Skeletal muscle tissue (tissue), 4 donors: ENCODE measurements around the gene SPATC1L. TPM values are rescaled to one million over a fixed set of nuclear protein-coding genes. Genes with fewer than 3 reads are reported as not detected.
"Not testable (repeated sequence)": the region's sequence is repeated elsewhere in the genome, so short reads cannot be mapped to it uniquely, and the experiment has no call there.

Experiments
- H3K27ac ChIP-seq: one replicate; pipeline ENCODE4 v1.7.0; 2013; ENCODE audit warnings: mild to moderate bottlenecking, low read depth, low read length, inconsistent platforms
- H3K27me3 ChIP-seq, 3 donors: one replicate each; pipeline ENCODE4 v1.7.0; 2013; ENCODE audit warnings: low read length in 3 of 3; ENCODE audit not compliant: control insufficient read depth in 3 of 3, insufficient read depth in 3 of 3
- H3K36me3 ChIP-seq, 3 donors: one replicate each; pipeline ENCODE4 v1.7.0; 2013; ENCODE audit warnings: low read length in 3 of 3; ENCODE audit not compliant: control insufficient read depth in 3 of 3, insufficient read depth in 3 of 3
- H3K4me1 ChIP-seq, 3 donors: one replicate each; pipeline ENCODE4 v1.7.0; 2013; ENCODE audit warnings: low read length in 3 of 3, mild to moderate bottlenecking in 3 of 3; ENCODE audit not compliant: control insufficient read depth in 3 of 3, insufficient read depth in 3 of 3
- H3K4me3 ChIP-seq, 3 donors: one replicate each; pipeline ENCODE4 v1.7.0; 2013; ENCODE audit warnings: low read length in 3 of 3
- H3K9ac ChIP-seq, 3 donors: one replicate each; pipeline ENCODE4 v1.7.0; 2013; ENCODE audit warnings: low read length in 3 of 3, mild to moderate bottlenecking in 3 of 3, moderate library complexity in 2 of 3, low read depth in 1 of 3
- H3K9me3 ChIP-seq, 3 donors: one replicate each; pipeline ENCODE4 v1.7.0; 2013; ENCODE audit warnings: low read length in 3 of 3; ENCODE audit not compliant: control insufficient read depth in 3 of 3
- total RNA-seq: library from RNA; depleted of rRNA; stranded (reverse); fragments of >200 nt; gene quantifications from one replicate; pipeline ENCODE4 v1.2.3, GENCODE V29; 2014
- donor health status: Osteomylitis.

Gene SPATC1L
- total RNA-seq, 1 donor from 2014 or later = 1.6 TPM

DNA sequence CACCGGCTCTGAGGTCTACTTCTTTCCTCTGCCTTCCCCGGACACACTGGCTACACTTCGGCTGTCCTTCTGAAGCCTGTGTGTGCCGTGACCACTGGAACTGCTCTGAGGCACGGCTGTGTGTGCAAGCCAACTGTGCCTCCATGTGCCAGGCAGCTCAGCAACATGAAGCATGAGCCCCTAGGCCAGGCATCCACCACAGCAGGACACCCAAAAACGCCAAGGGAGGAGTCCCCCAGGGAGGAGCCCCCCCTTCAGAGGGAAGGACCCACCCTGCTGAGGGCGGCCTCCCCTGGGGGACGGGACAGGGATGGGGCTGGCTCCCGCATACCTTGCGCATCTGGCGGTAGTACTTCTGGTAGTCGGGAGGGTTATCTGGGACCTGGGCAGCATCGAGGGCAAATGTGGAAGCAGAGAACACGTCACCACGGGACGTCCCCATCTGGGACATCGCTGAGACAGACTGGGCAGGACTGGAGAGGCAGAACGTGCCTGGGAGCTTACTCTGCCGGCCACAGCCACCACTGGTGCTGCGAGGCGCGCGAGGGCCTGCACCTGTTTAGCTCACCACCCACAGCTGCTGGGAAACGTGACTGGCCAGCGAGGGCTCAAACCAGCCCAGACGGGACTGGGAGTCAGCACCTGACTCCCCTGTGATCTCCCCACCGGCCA is 23.8 kb upstream of the SPATC1L start:
- no peaks in the 10 kb centered on the region for H3K9me3 ChIP-seq
- H3K27me3 ChIP-seq = no peaks in the 10 kb centered on the region
- no peak overlapping the region for H3K4me3 ChIP-seq
- no peak overlapping the region for H3K27ac ChIP-seq
- no peaks in the 10 kb centered on the region for H3K4me1 ChIP-seq
- no peak overlapping the region for H3K9ac ChIP-seq
- H3K36me3 ChIP-seq = peaks cover 53 to 70% (median 64%) of the 10 kb centered on the region in 3 donors

DNA sequence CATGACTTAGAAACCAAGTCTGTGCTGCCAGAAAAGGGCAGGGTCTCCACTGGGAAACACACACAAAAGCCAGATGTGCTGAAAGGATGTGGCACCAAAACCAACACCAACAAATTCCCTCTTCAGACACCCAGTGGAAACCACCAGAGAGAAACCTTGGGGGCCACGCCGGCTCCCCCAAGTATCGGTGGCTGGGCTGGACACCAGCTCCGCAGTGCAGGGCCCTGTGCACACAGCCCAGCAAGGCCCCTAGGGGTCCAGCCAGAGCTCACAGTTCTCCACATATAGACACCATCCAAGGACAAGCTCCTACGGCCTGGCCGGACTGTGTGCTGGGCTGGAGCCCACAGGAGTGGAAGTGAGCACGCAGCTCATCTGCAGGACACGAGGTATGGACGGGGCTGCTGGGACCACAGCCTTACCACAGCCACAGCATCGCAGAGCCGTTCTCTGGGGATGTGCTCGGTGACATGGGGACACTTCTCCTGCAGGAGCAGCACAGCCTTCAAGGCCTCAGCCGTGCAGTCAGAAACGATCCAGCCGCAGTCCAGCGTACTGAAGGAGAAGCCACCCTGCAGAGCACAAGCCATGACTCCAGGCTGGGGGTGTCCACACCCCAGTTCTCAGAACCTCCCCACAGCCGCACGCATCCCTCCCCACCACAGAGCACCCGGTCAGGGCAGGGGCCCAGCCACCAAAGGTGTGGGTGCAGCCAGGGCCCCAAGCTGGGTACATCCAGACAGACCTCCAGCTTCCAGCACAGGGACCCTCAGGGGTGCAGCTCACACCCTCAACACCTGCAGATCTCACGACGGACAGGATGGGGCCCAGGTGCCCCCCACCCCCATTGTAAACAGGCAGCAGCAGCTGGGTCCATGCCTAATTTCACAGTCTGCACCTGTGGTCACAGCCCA is 23.0 kb upstream of the SPATC1L start:
- Histone ChIP-seq H3K4me1 (no peaks in the 10 kb centered on the region), H3K36me3 (peaks cover 50 to 70% (median 62%) of the 10 kb centered on the region in 3 donors), H3K27me3 (no peaks in the 10 kb centered on the region), H3K27ac (no peak overlapping the region), H3K9ac (no peak overlapping the region), H3K4me3 (no peak overlapping the region), H3K9me3 (no peaks in the 10 kb centered on the region)

DNA sequence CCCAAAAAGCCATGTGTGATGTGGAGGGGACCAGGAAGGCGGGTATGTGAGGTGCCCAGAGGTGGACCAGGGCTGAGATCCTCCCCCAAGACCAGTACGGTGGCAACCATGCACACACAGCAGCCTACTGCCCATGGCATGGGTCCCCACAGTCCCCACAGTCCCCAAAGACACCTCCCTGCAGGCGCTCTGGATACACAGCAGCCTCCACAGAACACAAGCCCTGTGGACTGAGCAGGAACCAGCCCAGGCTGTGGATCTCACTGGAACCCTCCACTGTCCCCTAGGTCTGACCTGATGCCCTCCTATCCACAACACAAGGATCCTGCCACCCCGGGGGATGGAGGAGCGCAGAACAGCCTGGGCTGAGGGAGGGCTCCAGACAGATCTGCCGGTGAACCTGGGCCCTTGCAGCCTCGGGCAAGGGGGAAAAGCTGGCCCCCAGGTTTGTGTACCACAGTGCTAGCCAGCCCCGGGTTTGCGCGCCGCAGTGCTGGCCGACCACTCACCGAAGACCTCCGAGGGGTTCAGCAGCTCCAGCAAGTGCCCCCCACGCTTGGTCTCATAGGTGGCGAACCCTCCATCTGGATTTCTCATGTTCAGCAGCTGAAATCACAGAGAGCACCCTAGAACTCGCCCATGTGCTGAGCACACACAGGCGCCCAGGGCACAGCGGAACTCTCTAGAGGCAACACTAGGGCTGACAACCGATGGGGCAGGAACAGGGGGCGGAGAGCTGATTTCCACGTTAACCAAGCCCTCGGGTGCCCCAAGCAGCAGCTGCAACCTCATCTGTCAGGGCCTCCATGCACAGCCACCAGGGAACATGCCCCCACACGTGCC is 22.1 kb upstream of the SPATC1L start:
- Histone ChIP-seq H3K27me3 (no peaks in the 10 kb centered on the region), H3K9ac (no peak overlapping the region), H3K9me3 (no peaks in the 10 kb centered on the region), H3K27ac (no peak overlapping the region), H3K4me1 (no peaks in the 10 kb centered on the region), H3K36me3 (peaks cover 45 to 63% (median 56%) of the 10 kb centered on the region in 3 donors), H3K4me3 (no peak overlapping the region)

- no peak overlapping the region for H3K9ac ChIP-seq
- no peaks in the 10 kb centered on the region for H3K27me3 ChIP-seq
- peaks cover 46 to 63% (median 56%) of the 10 kb centered on the region in 3 donors for H3K36me3 ChIP-seq
- H3K4me3 ChIP-seq = no peak overlapping the region
- no peak overlapping the region for H3K27ac ChIP-seq
- no peaks in the 10 kb centered on the region for H3K9me3 ChIP-seq
- no peaks in the 10 kb centered on the region for H3K4me1 ChIP-seq
Measured at GRCh38 chr21:46205766-46206162, 21.5 kb upstream of the SPATC1L start.

DNA sequence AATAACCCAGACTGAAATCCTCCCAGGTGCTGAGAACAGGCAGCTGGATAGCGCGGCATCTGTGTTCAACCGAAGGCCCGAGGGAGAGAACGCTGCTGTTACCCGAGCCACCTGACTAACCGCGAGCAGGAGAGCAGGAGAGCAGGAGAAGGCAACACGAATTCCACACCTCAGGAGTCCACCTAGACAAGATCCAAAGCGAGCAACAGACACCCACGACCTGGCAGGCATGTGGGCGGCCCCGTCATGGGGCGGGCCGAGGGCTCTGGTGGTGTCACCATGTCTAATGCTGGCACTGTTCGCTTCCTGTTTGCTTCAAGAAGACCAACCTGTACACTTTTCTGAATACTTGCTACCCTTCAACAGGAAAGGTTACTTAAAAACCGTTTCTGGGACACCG is 20.9 kb upstream of the SPATC1L start:
- Histone ChIP-seq H3K9me3 (no peaks in the 10 kb centered on the region), H3K4me3 (no peak overlapping the region), H3K27ac (no peak overlapping the region), H3K4me1 (no peaks in the 10 kb centered on the region), H3K36me3 (peaks cover 43 to 63% (median 57%) of the 10 kb centered on the region in 3 donors), H3K9ac (no peak overlapping the region), H3K27me3 (no peaks in the 10 kb centered on the region)

- peaks cover 42 to 64% (median 48%) of the 10 kb centered on the region in 3 donors for H3K36me3 ChIP-seq
- H3K4me1 ChIP-seq = no peaks in the 10 kb centered on the region
- no peaks in the 10 kb centered on the region for H3K27me3 ChIP-seq
- no peaks in the 10 kb centered on the region for H3K9me3 ChIP-seq
- no peak overlapping the region for H3K4me3 ChIP-seq
- H3K9ac ChIP-seq = no peak overlapping the region
- H3K27ac ChIP-seq = no peak overlapping the region
Measured at GRCh38 chr21:46203203-46203600, 18.9 kb upstream of the SPATC1L start.

- H3K4me3 ChIP-seq = no peak overlapping the region
- H3K4me1 ChIP-seq = no peaks in the 10 kb centered on the region
- no peak overlapping the region for H3K27ac ChIP-seq
- no peaks in the 10 kb centered on the region for H3K9me3 ChIP-seq
- H3K27me3 ChIP-seq = no peaks in the 10 kb centered on the region
- peaks cover 39 to 62% (median 43%) of the 10 kb centered on the region in 3 donors for H3K36me3 ChIP-seq
- no peak overlapping the region for H3K9ac ChIP-seq
Measured at GRCh38 chr21:46202592-46203202, 18.4 kb upstream of the SPATC1L start.

GRCh38 chr21:46200877-46201803 is 16.9 kb upstream of the SPATC1L start:
- not testable (repeated sequence) for H3K4me1 ChIP-seq, H3K9me3 ChIP-seq, H3K9ac ChIP-seq, H3K4me3 ChIP-seq, H3K27ac ChIP-seq, H3K27me3 ChIP-seq
- H3K36me3 ChIP-seq = peaks cover 30 to 60% (median 35%) of the 10 kb centered on the region in 3 donors
